Astrocyte (in vitro differentiated cells and primary cell): ENCODE measurements around the gene CHML. TPM values are rescaled to one million over a fixed set of nuclear protein-coding genes. Genes with fewer than 3 reads are reported as not detected.

ENCODE experiments used
- DNase-seq: peaks from one replicate; pipeline ENCODE4 v3.0.0-alpha.2; 2010; ENCODE audit warnings: low read depth
- FAIRE-seq: peaks from 2 replicates; lab custom pipeline; 2011; peaks lifted over from hg19 to GRCh38; lab: Jason Lieb, UNC
- H2AFZ ChIP-seq: 2 replicates; pipeline ENCODE4 v1.6.0; 2012; ENCODE audit warnings: low read depth, low read length, inconsistent platforms
- H3K27ac ChIP-seq: 2 replicates; pipeline ENCODE4 v1.5.1; 2011; ENCODE audit warnings: low read depth, low read length, inconsistent platforms
- H3K27me3 ChIP-seq: 2 replicates; pipeline ENCODE4 v1.6.0; 2011; ENCODE audit warnings: low read length, inconsistent platforms; ENCODE audit not compliant: insufficient read depth
- H3K36me3 ChIP-seq: 2 replicates; pipeline ENCODE4 v1.5.1; 2011; ENCODE audit warnings: low read length, inconsistent platforms; ENCODE audit not compliant: insufficient read depth
- H3K4me1 ChIP-seq: 2 replicates; pipeline ENCODE4 v1.5.1; 2011; ENCODE audit warnings: low read length, inconsistent platforms; ENCODE audit not compliant: insufficient read depth
- H3K4me2 ChIP-seq: 2 replicates; pipeline ENCODE4 v1.6.0; 2012; ENCODE audit warnings: low read length, inconsistent platforms
- H3K4me3 ChIP-seq: 2 replicates; pipeline ENCODE4 v1.5.1; 2011; ENCODE audit warnings: low read depth, mild to moderate bottlenecking, low read length, inconsistent platforms; ENCODE audit not compliant: insufficient read depth
- H3K79me2 ChIP-seq: 2 replicates; pipeline ENCODE4 v1.6.0; 2012; ENCODE audit warnings: mild to moderate bottlenecking, low read length, inconsistent platforms; ENCODE audit not compliant: insufficient read depth
- H3K9ac ChIP-seq: 2 replicates; pipeline ENCODE4 v1.6.0; 2012; ENCODE audit warnings: mild to moderate bottlenecking, low read length, inconsistent platforms
- H3K9me3 ChIP-seq: 2 replicates; pipeline ENCODE4 v1.5.1; 2012; ENCODE audit warnings: low read depth, mild to moderate bottlenecking, low read length, inconsistent platforms; ENCODE audit not compliant: insufficient read depth
- H4K20me1 ChIP-seq: 2 replicates; pipeline ENCODE4 v1.6.0; 2012; ENCODE audit warnings: low read length, inconsistent platforms; ENCODE audit not compliant: insufficient read depth
- H3K27ac Mint-ChIP-seq: one replicate; pipeline ENCODE4 v1.8.0; 2021; ENCODE audit warnings: mild to moderate bottlenecking, mixed read lengths; ENCODE audit not compliant: unreplicated experiment
- H3K27me3 Mint-ChIP-seq: one replicate; pipeline ENCODE4 v1.8.0; 2021; ENCODE audit warnings: low read depth, mixed read lengths; ENCODE audit not compliant: unreplicated experiment
- H3K36me3 Mint-ChIP-seq: one replicate; pipeline ENCODE4 v1.8.0; 2021; ENCODE audit warnings: low read depth, mixed read lengths; ENCODE audit not compliant: unreplicated experiment
- H3K4me1 Mint-ChIP-seq: one replicate; pipeline ENCODE4 v1.8.0; 2021; ENCODE audit warnings: low read depth, mixed read lengths; ENCODE audit not compliant: unreplicated experiment
- H3K4me3 Mint-ChIP-seq: one replicate; pipeline ENCODE4 v1.8.0; 2021; ENCODE audit warnings: mild to moderate bottlenecking, moderate library complexity, mixed read lengths; ENCODE audit not compliant: unreplicated experiment
- H3K9me3 Mint-ChIP-seq: one replicate; pipeline ENCODE4 v1.8.0; 2021; ENCODE audit warnings: mild to moderate bottlenecking, mixed read lengths; ENCODE audit not compliant: unreplicated experiment
- EZH2 ChIP-seq: IDR thresholded peaks from 2 replicates; pipeline ENCODE4 v1.6.1; 2012; ENCODE audit warnings: mild to moderate bottlenecking, low read length, inconsistent platforms; ENCODE audit not compliant: insufficient read depth
- total RNA-seq: library from RNA; stranded (reverse); gene quantifications from 2 replicates; pipeline ENCODE4 v1.2.1, GENCODE V29; 2021
- TF ChIP-seq, protein P1 (sequence below): IDR thresholded peaks from 2 replicates; pipeline ENCODE4 v1.5.1; 2011; ENCODE audit warnings: low read depth, mild to moderate bottlenecking, inconsistent platforms, low read length, moderate library complexity; ENCODE audit not compliant: insufficient read depth

CHML gene
- total RNA-seq, 1 donor from 2014 or later: 22.6 TPM

DNA sequence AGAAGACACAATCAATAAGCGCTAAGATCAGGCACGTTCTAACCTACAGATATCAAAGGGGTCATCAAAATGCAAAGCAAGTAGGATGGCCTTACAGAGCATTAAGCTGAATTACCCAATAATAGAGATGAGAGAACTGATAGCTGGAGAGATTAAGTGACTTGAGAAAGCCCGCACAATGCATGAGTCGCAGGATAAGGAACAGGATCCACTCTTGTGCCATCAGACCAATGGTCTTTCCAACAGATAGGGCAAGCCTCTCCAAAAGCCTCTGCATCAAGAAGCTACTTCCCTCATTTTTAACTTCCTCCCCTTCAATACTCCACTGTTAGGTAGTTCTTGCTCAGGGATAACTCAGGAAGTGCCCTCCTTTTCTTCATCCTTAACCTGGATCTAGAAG, 2.6 kb downstream of the CHML start:
- no peaks in the 10 kb centered on the region for H3K27me3 Mint-ChIP-seq
- no peak overlapping the region for H3K27ac Mint-ChIP-seq
- Histone ChIP-seq H3K4me3 (no peak overlapping the region), H3K4me2 (peak overlapping the region; percentile 94), H2AFZ (no peak overlapping the region), H3K36me3 (peaks cover 12% of the 10 kb centered on the region), H4K20me1 (peaks cover 18% of the 10 kb centered on the region), H3K27me3 (no peaks in the 10 kb centered on the region), H3K79me2 (peaks cover 50% of the 10 kb centered on the region), H3K4me1 (peaks cover 16% of the 10 kb centered on the region), H3K9ac (no peak overlapping the region), H3K27ac (no peak overlapping the region), H3K9me3 (no peaks in the 10 kb centered on the region)
- no peak for DNase-seq
- H3K9me3 Mint-ChIP-seq: peaks cover 2% of the 10 kb centered on the region
- no peak for FAIRE-seq
- TF ChIP-seq EZH2: no peak
- TF ChIP-seq, protein P1, sequence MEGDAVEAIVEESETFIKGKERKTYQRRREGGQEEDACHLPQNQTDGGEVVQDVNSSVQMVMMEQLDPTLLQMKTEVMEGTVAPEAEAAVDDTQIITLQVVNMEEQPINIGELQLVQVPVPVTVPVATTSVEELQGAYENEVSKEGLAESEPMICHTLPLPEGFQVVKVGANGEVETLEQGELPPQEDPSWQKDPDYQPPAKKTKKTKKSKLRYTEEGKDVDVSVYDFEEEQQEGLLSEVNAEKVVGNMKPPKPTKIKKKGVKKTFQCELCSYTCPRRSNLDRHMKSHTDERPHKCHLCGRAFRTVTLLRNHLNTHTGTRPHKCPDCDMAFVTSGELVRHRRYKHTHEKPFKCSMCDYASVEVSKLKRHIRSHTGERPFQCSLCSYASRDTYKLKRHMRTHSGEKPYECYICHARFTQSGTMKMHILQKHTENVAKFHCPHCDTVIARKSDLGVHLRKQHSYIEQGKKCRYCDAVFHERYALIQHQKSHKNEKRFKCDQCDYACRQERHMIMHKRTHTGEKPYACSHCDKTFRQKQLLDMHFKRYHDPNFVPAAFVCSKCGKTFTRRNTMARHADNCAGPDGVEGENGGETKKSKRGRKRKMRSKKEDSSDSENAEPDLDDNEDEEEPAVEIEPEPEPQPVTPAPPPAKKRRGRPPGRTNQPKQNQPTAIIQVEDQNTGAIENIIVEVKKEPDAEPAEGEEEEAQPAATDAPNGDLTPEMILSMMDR: no peak
- peaks cover 34% of the 10 kb centered on the region for H3K4me1 Mint-ChIP-seq
- H3K36me3 Mint-ChIP-seq: no peaks in the 10 kb centered on the region
- H3K4me3 Mint-ChIP-seq: peak overlapping the region; percentile 93

- no peaks in the 10 kb centered on the region for H3K27me3 ChIP-seq
- H4K20me1 ChIP-seq: peaks cover 18% of the 10 kb centered on the region
- peaks cover 1% of the 10 kb centered on the region for H3K36me3 Mint-ChIP-seq
- peaks cover 15% of the 10 kb centered on the region for H3K4me1 ChIP-seq
- no peaks in the 10 kb centered on the region for H3K27me3 Mint-ChIP-seq
- H3K27ac Mint-ChIP-seq: no peak overlapping the region
- H3K79me2 ChIP-seq: peaks cover 50% of the 10 kb centered on the region
- peaks cover 12% of the 10 kb centered on the region for H3K36me3 ChIP-seq
- H3K9me3 Mint-ChIP-seq: peaks cover 2% of the 10 kb centered on the region
- peak overlapping the region; percentile 94 for H3K4me2 ChIP-seq
- H3K4me3 ChIP-seq: no peak overlapping the region
- no peaks in the 10 kb centered on the region for H3K9me3 ChIP-seq
- H3K4me1 Mint-ChIP-seq: peaks cover 35% of the 10 kb centered on the region
- DNase-seq (peak; percentile 37), FAIRE-seq (no peak)
- no peak overlapping the region for H3K27ac ChIP-seq
- H2AFZ ChIP-seq: no peak overlapping the region
- TF ChIP-seq, protein P1: no peak
- TF ChIP-seq EZH2: no peak
- peak overlapping the region; percentile 93 for H3K4me3 Mint-ChIP-seq
- H3K9ac ChIP-seq: no peak overlapping the region
Measured at GRCh38 chr1:241637046-241637590, 3.1 kb downstream of the CHML start.

GRCh38 chr1:241636291-241636690, 3.9 kb downstream of the CHML start:
- H3K9me3 Mint-ChIP-seq: no peaks in the 10 kb centered on the region
- H3K4me3 ChIP-seq: no peak overlapping the region
- H3K4me1 ChIP-seq: peaks cover 11% of the 10 kb centered on the region
- FAIRE-seq: no peak
- no peak overlapping the region for H3K27ac Mint-ChIP-seq
- peaks cover 50% of the 10 kb centered on the region for H3K79me2 ChIP-seq
- no peaks in the 10 kb centered on the region for H3K27me3 Mint-ChIP-seq
- no peak overlapping the region for H3K4me2 ChIP-seq
- no peak overlapping the region for H3K27ac ChIP-seq
- H3K4me3 Mint-ChIP-seq: peak overlapping the region; percentile 68
- H3K9me3 ChIP-seq: no peaks in the 10 kb centered on the region
- peaks cover 12% of the 10 kb centered on the region for H3K36me3 ChIP-seq
- H3K9ac ChIP-seq: no peak overlapping the region
- H3K36me3 Mint-ChIP-seq: peaks cover 2% of the 10 kb centered on the region
- peaks cover 18% of the 10 kb centered on the region for H4K20me1 ChIP-seq
- TF ChIP-seq, protein P1: no peak
- no peak for TF ChIP-seq EZH2
- DNase-seq: no peak
- H3K27me3 ChIP-seq: no peaks in the 10 kb centered on the region
- H3K4me1 Mint-ChIP-seq: peaks cover 31% of the 10 kb centered on the region
- H2AFZ ChIP-seq: no peak overlapping the region
